SK-N-DZ (cell line): Measurements from ENCODE around the gene METTL1.

ENCODE experiments used
- DNase-seq: peaks from one replicate; pipeline ENCODE4 v3.0.0-alpha.2; 2015; ENCODE audit warnings: low spot score

The METTL1 gene

DNA sequence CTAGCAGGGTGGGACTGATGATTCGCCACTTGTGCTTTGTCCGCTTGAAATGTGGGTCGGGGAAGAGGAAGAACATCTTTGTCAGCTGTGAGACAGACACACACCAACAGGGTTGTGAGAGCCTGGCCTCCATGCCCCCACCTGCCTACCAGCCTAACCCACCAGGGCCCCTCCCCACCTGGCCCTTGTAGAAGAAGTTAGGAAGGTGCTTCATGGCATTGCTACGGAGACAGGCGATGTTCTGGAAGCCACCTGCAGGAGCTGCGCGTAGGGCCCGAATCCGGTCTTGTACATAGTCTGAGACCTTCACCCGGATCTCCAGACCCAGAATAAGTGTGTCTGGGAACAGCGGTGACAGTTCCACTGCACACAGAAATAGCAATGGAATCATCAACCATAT is 2.3 kb downstream of the METTL1 start:
- peak; percentile 4 for DNase-seq

DNA sequence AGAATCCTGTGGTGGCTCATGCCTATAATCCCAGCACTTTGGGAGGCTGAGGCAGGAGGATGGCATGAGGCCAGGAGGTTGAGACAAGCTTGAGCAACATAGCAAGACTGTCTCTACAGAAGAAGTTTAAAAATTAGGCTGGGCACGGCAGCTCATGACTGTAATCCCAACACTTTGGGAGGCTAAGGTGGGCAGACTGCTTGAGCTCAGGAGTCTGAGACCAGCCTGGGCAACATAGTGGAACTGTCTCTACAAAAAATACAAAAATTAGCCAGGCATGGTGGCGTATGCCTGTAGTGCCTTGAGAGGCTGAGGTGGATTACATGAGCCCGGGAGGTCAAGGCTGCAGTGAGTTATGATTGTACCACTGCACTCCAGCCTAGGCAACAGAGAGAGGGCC is 4.0 kb downstream of the METTL1 start:
- no peak for DNase-seq

DNA sequence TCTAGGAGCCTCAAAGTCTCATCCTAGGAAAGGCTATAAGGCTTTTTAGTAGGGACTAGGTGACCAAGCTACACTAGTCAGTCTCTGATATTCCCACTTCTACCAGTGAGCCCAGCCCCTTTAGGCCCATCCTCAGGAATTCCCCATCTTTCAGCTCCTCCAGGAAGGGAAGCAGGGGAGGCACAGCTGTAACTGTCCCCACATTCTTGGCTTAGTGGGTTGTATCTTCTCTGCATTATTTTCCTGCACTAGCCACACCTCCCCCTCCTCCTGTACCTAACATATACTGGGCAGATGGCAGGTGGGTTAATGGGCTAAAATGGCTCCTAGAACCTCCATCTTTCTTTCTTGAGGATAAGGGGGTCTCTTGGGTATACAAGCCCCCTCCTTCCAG is 4.6 kb downstream of the METTL1 start:
- DNase-seq = no peak

- DNase-seq = no peak
Observed at GRCh38 chr12:57766464-57767304, 5.2 kb downstream of the METTL1 start, which contains the start of gene CYP27B1. Gene CYP27B1, minus strand, starts transcription at chr12:57767078. Its CDS starts 37 bp downstream, at chr12:57767041.

- no peak for DNase-seq
Observed at GRCh38 chr12:57765698-57766463, 6.0 kb downstream of the METTL1 start.

- DNase-seq = no peak
Observed at GRCh38 chr12:57765003-57765697, 6.8 kb downstream of the METTL1 start.

GRCh38 chr12:57764662-57765002 is 7.3 kb downstream of the METTL1 start:
- no peak for DNase-seq

DNA sequence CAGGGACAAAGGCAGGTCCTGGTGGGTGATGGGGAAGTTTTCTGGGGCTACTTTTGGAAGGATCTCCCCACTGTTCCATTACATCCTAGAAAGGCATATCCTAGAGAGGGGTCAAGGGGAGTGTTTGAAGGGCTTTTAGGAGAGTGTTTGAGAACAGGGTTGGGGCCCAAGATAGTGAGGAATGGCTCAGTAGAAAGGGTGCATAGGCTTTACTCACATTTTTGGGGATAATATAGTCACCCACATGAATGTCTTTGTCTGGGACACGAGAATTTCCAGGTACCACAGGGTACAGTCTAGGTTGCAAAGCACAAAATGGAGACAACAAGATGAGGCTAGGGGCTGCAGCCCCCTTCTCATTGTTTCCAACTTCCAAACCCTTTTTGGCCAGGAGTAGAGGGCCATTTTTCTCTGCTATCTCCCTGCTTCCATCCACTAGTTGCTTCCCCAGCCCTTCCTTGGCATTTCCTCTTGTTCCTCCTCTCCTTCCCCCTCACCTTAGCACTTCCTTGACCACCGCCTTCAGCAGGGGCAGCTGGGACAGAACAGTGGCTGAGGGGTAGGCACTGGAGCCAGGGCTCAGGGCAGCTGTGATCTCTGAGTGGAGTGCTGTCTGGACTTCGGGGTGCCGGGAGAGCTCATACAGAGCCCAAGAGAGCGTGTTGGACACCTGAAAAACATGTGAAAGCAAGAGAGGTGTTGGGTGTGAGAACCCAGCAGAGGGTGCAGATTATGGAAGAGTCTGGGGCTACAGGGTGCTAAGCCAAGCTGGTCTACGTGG is 7.8 kb downstream of the METTL1 start:
- no peak for DNase-seq

DNA sequence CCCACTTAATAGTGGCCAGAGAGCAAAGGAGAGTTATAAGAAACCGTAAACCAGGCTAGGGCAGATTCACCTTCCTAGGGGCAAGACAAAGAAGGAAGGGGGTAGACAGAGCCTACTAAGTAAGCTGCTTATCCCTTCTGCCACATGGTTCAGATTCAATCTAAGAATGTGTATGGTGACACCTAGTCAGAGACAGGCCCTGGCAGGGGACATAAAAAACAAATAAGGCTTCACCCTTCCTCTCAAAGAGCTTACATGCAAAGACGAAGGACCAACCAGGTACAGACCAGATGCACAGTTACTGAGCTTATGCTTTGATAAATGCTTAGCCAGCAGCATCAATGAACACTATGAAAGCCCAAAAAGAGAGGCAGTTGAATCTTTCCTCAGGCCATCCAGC is 9.4 kb downstream of the METTL1 start:
- no peak for DNase-seq

GRCh38 chr12:57761391-57761998 is 10.4 kb downstream of the METTL1 start:
- no peak for DNase-seq

DNA sequence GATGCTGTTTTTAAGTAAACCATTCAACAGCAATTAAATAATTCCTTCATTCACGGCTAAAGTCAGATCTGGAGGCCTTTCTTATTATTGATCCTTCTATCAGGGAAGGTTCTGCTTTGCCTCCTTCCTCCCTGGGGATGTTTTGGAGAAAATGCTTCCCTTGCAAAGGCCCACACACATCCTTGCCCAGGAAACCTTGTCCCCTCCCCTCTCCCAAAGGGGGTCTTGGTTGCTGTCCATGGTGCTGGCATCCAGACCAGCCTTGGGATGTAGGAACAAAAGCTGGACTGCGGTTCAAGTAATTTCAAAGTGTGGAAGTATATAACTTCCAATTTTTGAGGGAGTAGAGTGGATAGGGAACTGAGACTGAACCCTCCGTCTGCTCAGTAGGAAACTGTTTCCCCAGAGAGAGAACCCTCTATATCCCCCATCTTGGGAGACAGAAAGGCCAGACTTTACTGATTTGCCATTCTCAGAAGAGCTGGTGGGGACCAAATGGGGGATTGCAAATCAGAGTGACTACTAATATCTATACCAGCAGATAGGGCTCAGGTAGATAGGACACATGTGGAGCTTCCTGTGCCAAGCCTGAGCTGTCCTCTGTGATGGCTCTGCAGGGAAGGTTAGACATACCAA is 11.4 kb downstream of the METTL1 start:
- no peak for DNase-seq

DNA sequence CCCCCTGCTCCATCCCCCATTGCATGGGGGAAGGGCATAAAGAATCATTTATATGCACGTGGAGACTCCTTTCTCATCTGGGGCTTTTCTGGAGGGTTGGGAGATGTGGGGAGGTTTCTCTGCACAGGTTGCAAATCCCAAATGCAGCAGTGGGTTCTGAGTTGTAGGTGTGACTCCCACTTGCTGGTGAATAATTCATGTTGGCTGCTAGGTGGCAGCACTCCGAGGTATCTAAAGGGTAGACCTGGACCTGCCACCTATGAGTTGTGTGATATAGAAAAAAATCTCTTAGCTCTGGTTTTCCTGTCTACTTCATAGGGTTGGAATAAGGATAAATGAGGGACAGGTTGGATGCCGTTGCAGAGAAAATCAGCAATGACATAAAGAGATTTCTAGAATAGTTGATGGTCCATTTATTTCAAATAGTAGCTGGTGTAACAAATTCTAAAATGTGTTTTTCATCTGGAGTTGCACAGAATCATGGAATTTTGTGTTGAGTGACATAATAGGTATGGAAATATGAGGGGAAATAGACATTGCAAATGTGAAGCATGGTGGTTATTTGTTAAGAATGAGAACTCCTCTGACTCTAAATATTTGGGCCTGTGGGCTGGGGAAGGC is 12.4 kb downstream of the METTL1 start:
- no peak for DNase-seq

DNA sequence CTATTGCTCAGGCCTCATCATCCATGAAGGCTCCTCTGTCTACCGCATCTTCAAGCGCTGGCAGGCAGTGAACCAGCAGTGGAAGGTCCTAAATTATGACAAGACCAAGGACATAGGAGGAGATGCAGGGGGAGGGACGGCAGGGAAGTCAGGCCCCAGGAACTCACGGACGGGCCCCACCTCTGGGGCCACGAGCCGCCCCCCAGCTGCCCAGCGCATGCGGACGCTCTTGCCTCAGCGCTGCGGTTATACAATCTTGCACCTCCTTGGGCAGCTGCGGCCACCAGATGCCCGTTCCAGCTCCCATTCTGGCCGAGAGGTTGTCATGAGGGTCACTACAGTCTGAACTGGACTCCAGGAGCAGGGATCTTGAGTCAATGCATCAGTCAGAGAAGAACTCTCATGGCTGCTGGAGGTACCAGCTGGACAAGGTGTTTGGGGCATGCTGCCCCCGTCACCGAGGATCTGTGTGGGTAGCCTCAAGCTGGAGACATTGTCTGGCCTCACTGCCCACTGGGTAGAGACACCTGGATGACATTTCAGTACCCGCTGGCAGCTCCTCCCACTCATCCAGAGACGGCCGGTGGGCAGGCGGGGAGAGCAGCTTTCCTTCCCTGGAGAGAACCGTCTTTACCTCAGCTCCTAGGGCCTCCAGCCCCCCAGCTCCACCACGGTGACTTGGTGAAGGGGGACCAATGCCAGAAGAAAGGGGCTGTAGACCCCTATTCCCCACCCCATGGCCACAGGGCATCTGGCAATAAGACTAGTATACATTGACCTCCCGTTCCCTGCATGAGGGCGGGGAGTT is 13.1 kb downstream of the METTL1 start:
- no peak for DNase-seq

- no peak for DNase-seq
Observed at GRCh38 chr12:57757771-57758170, 14.1 kb downstream of the METTL1 start.

DNA sequence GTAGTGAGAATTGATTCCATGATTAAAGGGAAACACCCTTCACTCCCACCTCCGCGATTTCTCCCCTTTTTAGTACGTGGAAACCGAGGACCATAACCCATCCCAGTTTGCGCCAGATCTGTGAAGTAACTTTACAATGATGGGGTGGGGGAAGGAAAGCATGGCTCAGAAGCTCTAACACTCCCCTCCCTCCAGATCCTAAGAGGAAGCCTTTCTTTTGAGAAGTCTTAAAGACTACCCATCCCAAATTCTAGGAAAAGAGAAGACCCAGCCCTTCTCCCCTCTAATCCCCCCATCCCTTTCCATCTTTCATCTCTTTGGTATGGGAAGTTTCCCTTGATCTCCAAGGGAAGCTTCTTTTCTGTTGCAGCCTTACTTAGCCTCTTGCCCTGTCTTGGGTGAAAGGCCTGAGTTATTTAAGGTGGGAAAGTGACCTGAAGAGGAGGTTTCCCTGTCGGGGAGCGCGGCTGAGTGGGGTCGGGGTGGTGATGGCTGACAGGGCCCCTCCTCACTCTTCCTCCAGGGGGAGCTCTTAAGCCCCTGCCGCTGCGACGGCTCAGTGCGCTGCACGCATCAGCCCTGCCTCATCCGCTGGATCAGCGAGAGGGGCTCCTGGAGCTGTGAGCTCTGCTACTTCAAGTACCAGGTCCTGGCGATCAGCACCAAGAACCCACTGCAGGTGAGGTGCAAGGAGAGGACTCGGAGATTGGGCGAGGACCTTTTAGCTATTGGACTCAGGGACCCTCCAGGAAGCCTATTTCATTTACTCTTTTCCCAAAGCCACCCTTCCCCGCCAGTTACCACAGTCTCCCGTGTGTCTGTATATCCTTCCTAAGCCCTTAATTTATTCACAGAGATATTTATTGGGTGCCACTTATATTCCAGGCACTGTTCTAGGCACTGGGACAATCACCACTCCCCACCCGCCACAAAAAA is 15.2 kb downstream of the METTL1 start:
- DNase-seq = peak; percentile 72

- DNase-seq = no peak
Observed at GRCh38 chr12:57755454-57756372, 16.2 kb downstream of the METTL1 start.

DNA sequence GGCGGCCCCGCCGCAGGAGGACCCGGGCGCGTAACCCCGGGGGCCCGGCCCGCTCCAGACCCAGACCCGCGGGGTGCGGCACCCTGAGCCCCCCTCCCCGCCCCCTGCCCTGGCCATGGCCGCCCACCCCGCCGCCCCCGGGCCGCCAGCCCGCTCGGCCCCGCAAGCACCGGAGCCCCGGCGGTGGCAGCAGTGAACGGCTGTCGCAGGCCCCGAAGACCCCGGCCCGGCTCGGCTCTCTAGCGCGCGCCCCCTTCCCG is 16.8 kb downstream of the METTL1 start:
- no peak for DNase-seq
